NCI-H460 (cell line): ENCODE results near the gene GBX2. TPM values are rescaled to one million over a fixed set of nuclear protein-coding genes. Genes with fewer than 3 reads are reported as not detected.
A peak's percentile ranks its signal among the peaks of the same experiment; 100 is the strongest.

Experiments used
- DNase-seq: peaks from one replicate; pipeline ENCODE4 v3.0.0-alpha.2; 2016; ENCODE audit warnings: low read depth; ENCODE audit errors: extremely low read depth
- total RNA-seq: library from RNA; depleted of rRNA; stranded (reverse); fragments of >200 nt; shearing (Covaris generic); gene quantifications from 2 replicates; pipeline ENCODE4 v1.2.3, GENCODE V29; 2014

GBX2 gene
- total RNA-seq, 1 experiment from 2014 or later: 1.8 TPM

DNA sequence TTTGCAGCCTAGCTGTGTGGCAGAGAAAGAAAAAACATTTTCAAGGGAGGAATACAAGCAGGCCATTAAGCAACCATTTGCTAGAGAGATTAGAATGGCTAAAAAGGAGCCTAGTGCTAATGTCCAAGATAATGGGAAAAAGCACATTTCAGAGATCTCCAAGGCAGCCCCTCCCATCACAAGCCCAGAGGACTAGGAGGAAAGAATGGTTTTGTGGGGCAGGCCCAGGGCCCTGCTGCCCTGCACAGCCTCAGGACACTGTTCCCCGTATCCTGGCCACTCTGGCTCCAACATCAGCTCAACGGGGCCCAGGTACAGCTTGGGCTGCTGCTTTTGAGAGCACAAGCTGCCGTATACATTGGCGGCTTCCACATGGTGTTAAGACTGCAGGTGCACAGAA, 16.5 kb upstream of the GBX2 start:
- DNase-seq: no peak

DNA sequence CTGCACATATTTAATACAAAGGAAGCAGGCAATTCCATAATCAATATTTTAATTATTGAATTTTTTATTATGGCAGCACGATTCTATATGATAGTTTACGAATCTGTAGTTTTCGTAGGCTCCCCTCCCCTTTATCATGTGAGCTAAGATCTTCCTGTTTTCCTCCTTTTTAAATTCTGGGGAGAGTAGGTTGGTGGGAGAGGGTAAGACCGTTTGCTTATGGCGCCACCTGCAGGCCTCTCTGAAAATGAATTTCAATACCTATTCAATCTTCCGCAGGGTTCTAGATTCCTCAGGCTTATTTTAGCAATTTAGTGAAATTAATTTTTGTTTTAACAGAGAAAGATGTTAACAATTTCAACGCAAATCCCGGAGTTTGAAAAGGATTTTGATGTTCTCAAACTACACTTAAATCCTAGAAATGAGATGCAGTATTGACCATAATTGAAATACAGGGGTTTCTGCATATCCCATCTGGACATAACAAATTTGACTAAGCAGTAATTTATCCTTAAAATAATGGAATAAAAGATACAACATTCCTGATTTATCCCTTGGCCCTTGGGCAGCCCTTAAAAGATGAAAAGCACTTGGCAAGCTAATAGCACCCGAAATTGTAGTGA, 12.8 kb upstream of the GBX2 start:
- peak; percentile 66 for DNase-seq

DNA sequence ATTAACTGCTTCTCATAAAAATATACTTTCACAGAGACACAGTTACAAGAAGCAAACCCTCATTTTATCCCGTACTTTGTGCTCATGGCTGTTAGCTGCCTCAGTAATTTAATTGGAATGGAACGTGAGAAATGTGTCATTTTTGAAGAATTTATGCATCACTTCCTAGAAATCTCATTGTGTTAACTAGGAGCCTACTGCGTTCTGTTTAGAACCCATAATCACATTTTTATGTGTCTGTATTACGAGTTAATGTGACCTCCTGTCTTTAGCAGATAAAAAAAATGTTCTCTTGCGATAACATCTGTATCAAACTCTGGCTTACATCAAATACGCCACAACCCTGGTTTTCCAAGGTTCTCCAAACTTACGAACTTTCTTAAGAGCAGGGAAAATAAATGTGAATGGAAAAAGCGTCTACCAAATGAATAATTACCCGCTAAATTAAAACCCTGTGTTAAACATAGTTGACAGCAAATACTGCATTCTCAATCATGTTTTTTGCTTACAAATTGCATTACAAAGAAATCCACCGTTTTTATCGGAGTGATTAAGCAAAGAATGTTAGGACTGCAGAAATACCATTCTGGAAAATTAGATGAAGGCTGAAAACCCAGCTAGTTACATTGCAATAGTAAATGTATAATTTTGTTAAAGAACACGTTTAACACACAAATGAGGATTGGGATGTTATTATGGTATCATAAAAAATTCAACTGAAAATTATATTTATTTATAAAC, 12.1 kb upstream of the GBX2 start:
- peak; percentile 68 for DNase-seq

DNA sequence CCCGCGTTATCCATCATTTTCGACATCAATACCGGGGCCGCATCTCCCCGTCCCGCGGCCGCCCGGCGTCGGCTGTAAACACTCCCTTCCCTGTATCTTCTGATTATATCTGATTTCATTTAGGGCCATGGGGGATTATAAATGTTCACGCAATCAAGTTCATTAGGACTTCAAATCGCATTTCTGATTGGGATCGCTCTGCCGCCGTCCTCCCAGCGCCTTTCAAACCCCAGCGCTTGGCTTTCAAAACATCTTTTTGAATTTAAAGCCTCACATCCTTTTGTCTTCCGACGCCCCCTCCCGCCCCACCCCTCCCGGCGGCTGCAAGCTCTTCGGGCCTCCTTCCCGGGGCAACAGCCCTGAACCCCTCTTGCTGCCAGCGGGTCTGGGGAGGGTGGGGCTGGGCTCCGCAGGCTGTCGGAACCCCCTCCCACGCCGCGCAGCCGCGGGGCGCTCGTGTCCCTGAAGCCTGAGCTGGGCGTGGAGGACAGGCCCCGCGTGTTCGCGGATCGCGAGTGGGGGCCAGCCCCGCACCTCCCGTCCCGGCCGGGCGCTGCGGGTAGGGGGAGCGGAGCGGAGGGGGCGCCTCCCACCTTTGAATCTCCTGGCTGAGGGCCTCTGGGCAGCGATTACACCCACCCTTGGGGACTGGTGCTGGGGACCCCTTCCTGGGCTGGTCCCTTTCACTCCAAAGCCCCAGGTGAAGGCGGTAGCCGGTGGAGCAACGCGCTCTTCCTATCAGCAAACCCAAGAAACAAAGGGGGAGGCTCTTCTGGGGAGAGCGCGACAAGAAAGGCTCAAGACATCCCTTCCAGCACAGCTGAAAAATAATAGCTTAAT, 11.3 kb upstream of the GBX2 start:
- DNase-seq: no peak

DNA sequence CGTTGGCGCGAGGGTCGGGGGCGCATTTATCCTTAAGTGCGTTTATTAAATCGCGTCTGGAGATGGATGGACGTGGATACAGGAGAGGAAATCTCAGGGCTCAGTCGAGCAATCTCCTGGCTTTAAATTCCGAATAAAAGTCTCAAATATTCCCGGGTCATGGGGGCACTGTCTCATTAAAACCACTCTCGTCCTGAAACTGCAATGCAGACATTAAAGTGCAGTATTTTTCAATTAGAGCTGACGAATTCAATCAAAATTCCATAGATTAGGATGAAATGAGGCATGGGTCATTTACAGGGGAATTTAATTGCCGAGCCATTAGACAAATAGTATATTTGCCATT, 10.7 kb upstream of the GBX2 start:
- DNase-seq: no peak

- peak; percentile 77 for DNase-seq
These were observed 10.0 kb upstream of the GBX2 start for GRCh38 chr2:236177967-236178889.

GRCh38 chr2:236177604-236177966, 9.4 kb upstream of the GBX2 start:
- DNase-seq: peak; percentile 72

- DNase-seq: no peak
These were observed 8.8 kb upstream of the GBX2 start for GRCh38 chr2:236176951-236177350.

GRCh38 chr2:236176417-236176816, 8.2 kb upstream of the GBX2 start:
- DNase-seq: no peak

- no peak for DNase-seq
These were observed 7.5 kb upstream of the GBX2 start for GRCh38 chr2:236175548-236176150.

- DNase-seq: no peak
These were observed 5.8 kb upstream of the GBX2 start for GRCh38 chr2:236173729-236174607.

- DNase-seq: no peak
These were observed 5.0 kb upstream of the GBX2 start for GRCh38 chr2:236173036-236173728.

DNA sequence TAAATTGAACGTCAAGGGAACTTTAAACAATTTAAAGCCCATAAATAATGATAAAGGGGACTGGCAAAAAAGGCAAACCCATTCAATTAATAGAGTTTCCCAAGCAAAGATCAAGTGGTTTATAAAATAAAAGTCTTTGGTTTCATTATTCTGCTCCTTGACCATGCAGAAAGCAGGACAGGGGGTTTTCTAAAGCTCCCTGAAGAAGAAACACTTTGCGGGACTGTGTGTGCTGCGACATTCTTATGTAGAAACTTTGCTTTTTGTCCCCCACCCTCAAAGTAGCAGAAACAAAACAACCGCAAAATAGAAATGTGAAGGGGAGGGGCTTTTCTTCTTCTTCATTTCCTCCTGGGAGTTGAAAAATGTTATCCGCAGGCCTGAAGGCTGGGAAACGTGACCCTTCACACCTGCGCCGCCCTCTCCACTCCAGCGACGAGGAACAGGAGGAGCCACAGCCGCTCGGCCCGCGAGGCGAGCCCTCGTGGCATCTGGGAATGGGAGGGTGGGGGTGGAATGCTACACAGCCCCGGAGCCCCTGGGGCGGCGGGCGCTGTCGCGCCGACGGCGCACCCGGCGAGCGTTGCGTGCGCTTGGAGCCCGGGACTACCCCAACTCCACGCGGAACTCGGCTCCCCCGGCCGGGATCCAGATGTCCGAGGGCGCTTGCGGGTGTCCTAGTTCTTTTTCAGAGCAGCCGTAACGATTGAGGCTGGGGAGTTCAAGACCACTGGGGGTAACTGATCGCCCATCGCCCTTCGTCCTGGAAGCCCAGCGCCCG, 4.3 kb upstream of the GBX2 start:
- no peak for DNase-seq

GRCh38 chr2:236171680-236172254, 3.6 kb upstream of the GBX2 start:
- DNase-seq: no peak

GRCh38 chr2:236171181-236171679, 3.0 kb upstream of the GBX2 start:
- DNase-seq: no peak

GRCh38 chr2:236170590-236171165, 2.5 kb upstream of the GBX2 start:
- DNase-seq: no peak
